Gastrocnemius medialis (tissue), 4 donors: ENCODE data around the gene ANKRD7.

ENCODE experiments used
- CTCF ChIP-seq, 5 experiments: fragments of 450-650 bp in 3 of 5; fragments of 200-600 bp in 2 of 5; sonication (generic) in 2 of 5; IDR thresholded peaks in 4 of 5; conservative IDR thresholded peaks in 1 of 5; 1 replicate in 4 of 5; 2 replicates in 1 of 5; pipeline ENCODE4 v1.5.1; 2016 to 2019; ENCODE audit warnings: antibody characterized with exemption in 5 of 5, mild to moderate bottlenecking in 3 of 5, moderate library complexity in 3 of 5
- POLR2A ChIP-seq, 2 donors: fragments of 450-650 bp; IDR thresholded peaks; one replicate each; pipeline ENCODE4 v1.6.1; 2017; ENCODE audit warnings: antibody characterized with exemption in 2 of 2, mild to moderate bottlenecking in 2 of 2, moderate library complexity in 2 of 2

DNA sequence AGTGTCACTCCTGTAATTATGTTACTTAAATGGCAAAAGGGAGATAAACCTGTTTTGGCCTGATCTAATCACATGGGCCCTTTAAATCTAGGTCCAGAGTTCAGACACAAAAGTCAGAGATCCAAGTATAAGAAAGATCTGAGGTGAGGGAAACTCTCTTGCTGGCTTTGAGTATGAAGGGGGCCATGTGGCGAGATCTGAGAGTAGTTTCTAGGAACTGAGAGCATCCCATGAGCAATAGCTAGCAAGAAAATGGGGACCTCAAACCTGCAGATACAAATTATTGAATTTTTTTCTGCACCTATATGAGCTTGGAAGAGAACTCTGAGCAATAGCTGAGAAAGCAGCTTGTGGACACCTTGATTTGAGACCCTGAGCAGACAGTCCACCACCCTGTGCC is 27.6 kb downstream of the ANKRD7 start:
- no peak for TF ChIP-seq CTCF (IDR thresholded peaks at IDR 0.05 in 4 of 5, conservative IDR thresholded peaks at IDR 0.05 in 1 of 5)
- no peak for TF ChIP-seq POLR2A (IDR thresholded peaks at IDR 0.05)
